OCI-LY3 (cell line): Measurements from ENCODE around the gene B3GALNT2.

ENCODE experiments used
- EZH2phosphoT487 ChIP-seq: fragments of 200-600 bp; shearing (Covaris generic); IDR thresholded peaks from 2 replicates; pipeline ENCODE4 v1.6.1; 2018; ENCODE audit warnings: antibody characterized with exemption, mixed run types, low read depth
- TF ChIP-seq, protein P1 (sequence below): fragments of 200-600, 300-600 bp; sonication (generic); IDR thresholded peaks from 2 replicates; pipeline ENCODE4 v1.5.1; 2014; ENCODE audit warnings: antibody characterized with exemption, low read length, low read depth

DNA sequence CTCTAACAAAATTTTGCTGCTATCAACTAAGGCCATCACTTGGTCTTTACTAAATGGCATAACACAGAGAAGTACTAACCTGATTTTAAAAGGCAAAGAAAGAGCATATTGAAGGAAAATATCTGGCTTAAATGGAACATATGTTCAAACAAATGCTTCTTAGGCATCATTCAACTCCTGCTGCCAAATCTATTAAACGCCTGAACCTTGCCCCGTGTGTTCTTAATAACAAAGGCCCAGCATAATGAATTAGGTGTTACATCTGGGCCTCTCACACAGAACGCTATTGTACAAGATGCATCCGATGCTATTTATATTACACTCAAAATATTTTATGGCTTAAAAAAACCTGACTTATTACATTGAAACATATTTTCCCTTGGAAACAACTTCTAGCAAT, 48.4 kb downstream of the B3GALNT2 start:
- TF ChIP-seq, protein P1, sequence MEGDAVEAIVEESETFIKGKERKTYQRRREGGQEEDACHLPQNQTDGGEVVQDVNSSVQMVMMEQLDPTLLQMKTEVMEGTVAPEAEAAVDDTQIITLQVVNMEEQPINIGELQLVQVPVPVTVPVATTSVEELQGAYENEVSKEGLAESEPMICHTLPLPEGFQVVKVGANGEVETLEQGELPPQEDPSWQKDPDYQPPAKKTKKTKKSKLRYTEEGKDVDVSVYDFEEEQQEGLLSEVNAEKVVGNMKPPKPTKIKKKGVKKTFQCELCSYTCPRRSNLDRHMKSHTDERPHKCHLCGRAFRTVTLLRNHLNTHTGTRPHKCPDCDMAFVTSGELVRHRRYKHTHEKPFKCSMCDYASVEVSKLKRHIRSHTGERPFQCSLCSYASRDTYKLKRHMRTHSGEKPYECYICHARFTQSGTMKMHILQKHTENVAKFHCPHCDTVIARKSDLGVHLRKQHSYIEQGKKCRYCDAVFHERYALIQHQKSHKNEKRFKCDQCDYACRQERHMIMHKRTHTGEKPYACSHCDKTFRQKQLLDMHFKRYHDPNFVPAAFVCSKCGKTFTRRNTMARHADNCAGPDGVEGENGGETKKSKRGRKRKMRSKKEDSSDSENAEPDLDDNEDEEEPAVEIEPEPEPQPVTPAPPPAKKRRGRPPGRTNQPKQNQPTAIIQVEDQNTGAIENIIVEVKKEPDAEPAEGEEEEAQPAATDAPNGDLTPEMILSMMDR = no peak
- no peak for TF ChIP-seq EZH2phosphoT487
